ENCODE measurements around the gene OVCH2. TPM values are rescaled to one million over a fixed set of nuclear protein-coding genes. Genes with fewer than 3 reads are reported as not detected.
A peak's percentile ranks its signal among the peaks of the same experiment; 100 is the strongest.
"Not testable (repeated sequence)": the region's sequence is repeated elsewhere in the genome, so short reads cannot be mapped to it uniquely, and the experiment has no call there.

Gene OVCH2
- not detected for total RNA-seq

GRCh38 chr11:7706377-7706776 lies at the start of gene OVCH2:
TSS of gene OVCH2 (minus strand) at chr11:7706477. CDS start at chr11:7706394, 83 bp downstream.
- H3K9me3 Mint-ChIP-seq, result no peaks in the 10 kb centered on the region
- ATAC-seq (no peak), DNase-seq (no peak)

GRCh38 chr11:7749456-7749855 lies 43.2 kb upstream of the OVCH2 start:
- no peaks in the 10 kb centered on the region for H3K36me3 Mint-ChIP-seq (ENCODE audit: insufficient read depth)
- no peak overlapping the region for H3K4me3 Mint-ChIP-seq
- no peaks in the 10 kb centered on the region for H3K4me1 Mint-ChIP-seq (ENCODE audit: low read depth)
- no peaks in the 10 kb centered on the region for H3K9me3 Mint-ChIP-seq
- H3K27me3 Mint-ChIP-seq (ENCODE audit: low read depth), result no peaks in the 10 kb centered on the region
- no peak for DNase-seq
- ATAC-seq, result no peak

More at GRCh38 chr11:7706377-7706776, at the start of gene OVCH2:
- H3K4me3 Mint-ChIP-seq, result no peak within 1 kb of the TSS
- no peaks in the 10 kb centered on the region for H3K4me1 Mint-ChIP-seq (ENCODE audit: low read depth)
- H3K36me3 Mint-ChIP-seq (ENCODE audit: insufficient read depth), result no peaks in the 10 kb centered on the region
- peaks cover 33% of the 10 kb centered on the region for H3K27me3 Mint-ChIP-seq (ENCODE audit: low read depth)

- H3K4me1 Mint-ChIP-seq (ENCODE audit: low read depth), result not testable (repeated sequence)
These were observed 28.5 kb upstream of the OVCH2 start for GRCh38 chr11:7734767-7735166.

GRCh38 chr11:7714786-7715185 lies 8.5 kb upstream of the OVCH2 start:
- Mint-ChIP-seq H3K27me3 (ENCODE audit: low read depth) (peaks cover 25% of the 10 kb centered on the region), H3K36me3 (ENCODE audit: insufficient read depth) (no peaks in the 10 kb centered on the region), H3K4me3 (no peak overlapping the region), H3K4me1 (ENCODE audit: low read depth) (no peaks in the 10 kb centered on the region), H3K9me3 (no peaks in the 10 kb centered on the region)
- DNase-seq (no peak), ATAC-seq (no peak)

More at GRCh38 chr11:7734767-7735166, 28.5 kb upstream of the OVCH2 start:
- not testable (repeated sequence) for ATAC-seq; H3K36me3 Mint-ChIP-seq (ENCODE audit: insufficient read depth); H3K9me3 Mint-ChIP-seq; H3K4me3 Mint-ChIP-seq; H3K27me3 Mint-ChIP-seq (ENCODE audit: low read depth); DNase-seq

GRCh38 chr11:7703740-7704139 lies 2.5 kb downstream of the OVCH2 start:
- Mint-ChIP-seq H3K4me3 (no peak overlapping the region), H3K36me3 (ENCODE audit: insufficient read depth) (no peaks in the 10 kb centered on the region), H3K27me3 (ENCODE audit: low read depth) (peaks cover 23% of the 10 kb centered on the region), H3K4me1 (ENCODE audit: low read depth) (no peaks in the 10 kb centered on the region), H3K9me3 (no peaks in the 10 kb centered on the region)
- ATAC-seq, result no peak
- no peak for DNase-seq

- no peaks in the 10 kb centered on the region for H3K9me3 Mint-ChIP-seq
- no peaks in the 10 kb centered on the region for H3K4me1 Mint-ChIP-seq (ENCODE audit: low read depth)
- H3K36me3 Mint-ChIP-seq (ENCODE audit: insufficient read depth), result no peaks in the 10 kb centered on the region
- DNase-seq (no peak), ATAC-seq (peak; percentile 71 to 76)
- peaks cover 29% of the 10 kb centered on the region for H3K27me3 Mint-ChIP-seq (ENCODE audit: low read depth)
- no peak overlapping the region for H3K4me3 Mint-ChIP-seq
These were observed 9.9 kb downstream of the OVCH2 start for GRCh38 chr11:7696424-7696823.

- no peak for DNase-seq
These were observed 12.0 kb downstream of the OVCH2 start for GRCh38 chr11:7694235-7694634.

GRCh38 chr11:7692426-7692825 lies 13.9 kb downstream of the OVCH2 start:
- ATAC-seq, result no peak
- Mint-ChIP-seq H3K36me3 (ENCODE audit: insufficient read depth) (no peaks in the 10 kb centered on the region), H3K4me1 (ENCODE audit: low read depth) (no peaks in the 10 kb centered on the region), H3K9me3 (no peaks in the 10 kb centered on the region), H3K4me3 (no peak overlapping the region), H3K27me3 (ENCODE audit: low read depth) (peaks cover 28% of the 10 kb centered on the region)
- no peak for DNase-seq

More at GRCh38 chr11:7694235-7694634, 12.0 kb downstream of the OVCH2 start:
- peaks cover 29% of the 10 kb centered on the region for H3K27me3 Mint-ChIP-seq (ENCODE audit: low read depth)
- no peak for ATAC-seq
- no peak overlapping the region for H3K4me3 Mint-ChIP-seq
- H3K36me3 Mint-ChIP-seq (ENCODE audit: insufficient read depth), result no peaks in the 10 kb centered on the region
- no peaks in the 10 kb centered on the region for H3K4me1 Mint-ChIP-seq (ENCODE audit: low read depth)
- H3K9me3 Mint-ChIP-seq, result no peaks in the 10 kb centered on the region

GRCh38 chr11:7691759-7692350 lies 14.4 kb downstream of the OVCH2 start:
- no peaks in the 10 kb centered on the region for H3K9me3 Mint-ChIP-seq
- ATAC-seq (no peak), DNase-seq (no peak)
- H3K36me3 Mint-ChIP-seq (ENCODE audit: insufficient read depth), result no peaks in the 10 kb centered on the region
- no peaks in the 10 kb centered on the region for H3K4me1 Mint-ChIP-seq (ENCODE audit: low read depth)
- H3K4me3 Mint-ChIP-seq, result no peak overlapping the region
- H3K27me3 Mint-ChIP-seq (ENCODE audit: low read depth), result peaks cover 28% of the 10 kb centered on the region

- Mint-ChIP-seq H3K9me3 (no peaks in the 10 kb centered on the region), H3K4me1 (ENCODE audit: low read depth) (no peaks in the 10 kb centered on the region), H3K4me3 (no peak overlapping the region), H3K27me3 (ENCODE audit: low read depth) (peaks cover 31% of the 10 kb centered on the region), H3K36me3 (ENCODE audit: insufficient read depth) (no peaks in the 10 kb centered on the region)
- DNase-seq (no peak), ATAC-seq (no peak)
These were observed 15.6 kb downstream of the OVCH2 start for GRCh38 chr11:7690648-7691047.

- Mint-ChIP-seq H3K4me1 (ENCODE audit: low read depth) (no peaks in the 10 kb centered on the region), H3K4me3 (no peak overlapping the region), H3K36me3 (ENCODE audit: insufficient read depth) (no peaks in the 10 kb centered on the region), H3K9me3 (no peaks in the 10 kb centered on the region), H3K27me3 (ENCODE audit: low read depth) (peaks cover 32% of the 10 kb centered on the region)
- no peak for DNase-seq
- ATAC-seq, result no peak
These were observed 17.0 kb downstream of the OVCH2 start for GRCh38 chr11:7689239-7689638.

GRCh38 chr11:7688238-7688826 lies 17.9 kb downstream of the OVCH2 start:
- no peak for DNase-seq
- Mint-ChIP-seq H3K9me3 (no peaks in the 10 kb centered on the region), H3K27me3 (ENCODE audit: low read depth) (peaks cover 23% of the 10 kb centered on the region)

GRCh38 chr11:7687386-7687785 lies 18.9 kb downstream of the OVCH2 start:
- H3K4me3 Mint-ChIP-seq, result no peak overlapping the region
- no peaks in the 10 kb centered on the region for H3K9me3 Mint-ChIP-seq
- no peaks in the 10 kb centered on the region for H3K4me1 Mint-ChIP-seq (ENCODE audit: low read depth)

More at GRCh38 chr11:7688238-7688826, 17.9 kb downstream of the OVCH2 start:
- no peak for ATAC-seq
- Mint-ChIP-seq H3K4me1 (ENCODE audit: low read depth) (no peaks in the 10 kb centered on the region), H3K4me3 (no peak overlapping the region), H3K36me3 (ENCODE audit: insufficient read depth) (no peaks in the 10 kb centered on the region)

GRCh38 chr11:7686761-7687160 lies 19.5 kb downstream of the OVCH2 start:
- no peaks in the 10 kb centered on the region for H3K9me3 Mint-ChIP-seq
- peaks cover 13% of the 10 kb centered on the region for H3K27me3 Mint-ChIP-seq (ENCODE audit: low read depth)
- H3K36me3 Mint-ChIP-seq (ENCODE audit: insufficient read depth), result no peaks in the 10 kb centered on the region

More at GRCh38 chr11:7687386-7687785, 18.9 kb downstream of the OVCH2 start:
- Mint-ChIP-seq H3K36me3 (ENCODE audit: insufficient read depth) (no peaks in the 10 kb centered on the region), H3K27me3 (ENCODE audit: low read depth) (peaks cover 18% of the 10 kb centered on the region)
- no peak for DNase-seq
- ATAC-seq, result no peak

GRCh38 chr11:7683571-7683970 lies 22.7 kb downstream of the OVCH2 start:
- H3K4me1 Mint-ChIP-seq (ENCODE audit: low read depth), result no peaks in the 10 kb centered on the region
- DNase-seq, result no peak
- no peaks in the 10 kb centered on the region for H3K36me3 Mint-ChIP-seq (ENCODE audit: insufficient read depth)
- peaks cover 21% of the 10 kb centered on the region for H3K27me3 Mint-ChIP-seq (ENCODE audit: low read depth)
- no peak overlapping the region for H3K4me3 Mint-ChIP-seq
- no peaks in the 10 kb centered on the region for H3K9me3 Mint-ChIP-seq
- ATAC-seq, result no peak

More at GRCh38 chr11:7686761-7687160, 19.5 kb downstream of the OVCH2 start:
- Mint-ChIP-seq H3K4me1 (ENCODE audit: low read depth) (no peaks in the 10 kb centered on the region), H3K4me3 (no peak overlapping the region)
- no peak for ATAC-seq
- no peak for DNase-seq
